Right lung (tissue), 5 donors: ENCODE results near the gene KCNH1. TPM values are rescaled to one million over a fixed set of nuclear protein-coding genes. Genes with fewer than 3 reads are reported as not detected.
"Not testable (repeated sequence)": the region's sequence is repeated elsewhere in the genome, so short reads cannot be mapped to it uniquely, and the experiment has no call there.

Experiments
- DNase-seq, 2 donors: peaks; one replicate each; pipeline ENCODE4 v3.0.0-alpha.2; 2013
- polyA plus RNA-seq, 5 donors: library from polyadenylated mRNA; unstranded; fragments of 120-200 nt; gene quantifications; one replicate each; pipeline versions ENCODE4 v1.2.1 to v1.2.3, GENCODE V29; 2013; ENCODE audit warnings: inconsistent platforms in 1 of 5, low replicate concordance in 1 of 5; ENCODE audit not compliant: insufficient read length in 5 of 5, insufficient read depth in 1 of 5

Gene KCNH1
- polyA plus RNA-seq, 5 donors = 0.07 to 0.59 (median 0.18) TPM

GRCh38 chr1:211101481-211101880 lies 32.5 kb downstream of the KCNH1 start:
- DNase-seq = no peak

- no peak for DNase-seq
These were observed 34.6 kb downstream of the KCNH1 start for GRCh38 chr1:211099393-211099792.

- DNase-seq = no peak
These were observed 38.6 kb downstream of the KCNH1 start for GRCh38 chr1:211095381-211095780.

DNA sequence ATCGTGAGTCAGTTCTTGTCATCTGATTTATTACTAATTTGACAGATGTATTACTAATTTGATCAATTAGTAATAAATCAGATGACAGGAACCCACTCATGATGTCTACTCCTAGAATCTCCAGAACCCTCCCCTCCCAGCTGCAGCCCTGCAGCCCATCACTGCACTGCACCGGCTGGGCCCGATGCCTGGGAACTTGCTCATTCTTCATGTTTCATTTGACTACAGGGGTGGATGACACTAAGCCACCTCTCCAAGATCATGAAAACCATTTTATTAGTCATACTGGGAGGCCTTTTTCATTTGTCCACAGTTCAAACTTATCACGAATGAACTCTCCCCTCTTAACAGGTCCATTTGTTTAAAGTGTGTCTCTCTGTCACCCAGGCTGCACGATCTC lies 41.0 kb downstream of the KCNH1 start:
- no peak for DNase-seq

DNA sequence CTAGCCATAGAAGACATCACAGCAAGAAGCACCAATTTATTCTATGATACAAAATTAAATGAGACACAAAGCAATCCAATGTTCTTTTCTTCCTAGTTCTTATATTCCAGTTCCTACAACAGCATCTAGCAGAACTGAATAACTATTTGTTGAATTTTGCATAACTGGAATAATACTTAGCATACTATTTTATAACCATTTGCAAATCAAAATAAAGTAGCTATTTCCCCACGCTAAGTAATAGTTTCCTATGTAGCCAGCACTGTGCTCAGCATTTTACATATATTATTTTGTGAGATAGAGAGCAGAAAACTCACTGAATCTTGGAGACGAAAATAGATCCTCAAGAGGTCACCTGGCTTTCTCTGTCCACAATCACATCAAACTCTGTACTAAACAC lies 42.1 kb downstream of the KCNH1 start:
- no peak for DNase-seq

- DNase-seq = no peak
These were observed 44.4 kb downstream of the KCNH1 start for GRCh38 chr1:211089536-211089935.

DNA sequence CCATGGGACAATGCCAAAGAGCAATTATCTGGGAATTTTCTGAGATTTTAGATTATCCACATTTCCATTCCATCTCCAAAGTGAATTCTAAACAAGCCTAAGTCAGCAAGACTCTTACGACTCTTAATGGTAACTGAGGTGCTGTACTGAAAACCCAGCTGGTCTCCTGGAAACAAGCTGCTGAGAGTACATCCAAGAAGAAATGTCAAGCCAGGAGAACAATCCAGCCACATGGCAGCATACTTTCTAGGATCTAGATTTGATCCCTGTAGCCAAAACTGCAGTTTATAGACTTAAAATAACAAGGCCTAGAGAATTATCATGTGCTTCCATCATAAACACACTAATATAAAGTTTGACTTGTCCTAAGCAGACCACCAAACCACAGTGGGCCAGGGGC lies 45.8 kb downstream of the KCNH1 start:
- DNase-seq = no peak

DNA sequence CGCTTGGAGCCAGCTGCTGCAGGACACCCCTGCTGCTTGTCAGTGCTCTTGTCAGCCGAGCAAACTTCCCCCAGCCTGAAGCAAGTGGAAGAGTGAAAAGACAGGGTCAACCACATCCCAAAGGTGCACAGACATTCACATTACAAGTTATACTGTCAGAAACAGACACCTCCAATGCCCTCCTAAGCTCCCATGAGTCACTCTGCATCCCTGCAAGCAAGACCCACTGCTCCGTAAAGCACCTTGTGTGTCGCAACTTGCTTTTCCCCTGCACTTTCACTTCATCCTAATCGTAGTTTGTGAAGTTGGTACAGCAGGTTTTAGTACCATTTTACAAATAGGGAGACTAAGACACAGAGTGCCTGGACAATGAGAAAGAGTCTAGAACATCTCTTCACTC lies 51.1 kb downstream of the KCNH1 start:
- no peak for DNase-seq

GRCh38 chr1:211081447-211081846 lies 52.5 kb downstream of the KCNH1 start:
- DNase-seq = not testable (repeated sequence)

- no peak for DNase-seq
These were observed 65.0 kb downstream of the KCNH1 start for GRCh38 chr1:211068976-211069375.

DNA sequence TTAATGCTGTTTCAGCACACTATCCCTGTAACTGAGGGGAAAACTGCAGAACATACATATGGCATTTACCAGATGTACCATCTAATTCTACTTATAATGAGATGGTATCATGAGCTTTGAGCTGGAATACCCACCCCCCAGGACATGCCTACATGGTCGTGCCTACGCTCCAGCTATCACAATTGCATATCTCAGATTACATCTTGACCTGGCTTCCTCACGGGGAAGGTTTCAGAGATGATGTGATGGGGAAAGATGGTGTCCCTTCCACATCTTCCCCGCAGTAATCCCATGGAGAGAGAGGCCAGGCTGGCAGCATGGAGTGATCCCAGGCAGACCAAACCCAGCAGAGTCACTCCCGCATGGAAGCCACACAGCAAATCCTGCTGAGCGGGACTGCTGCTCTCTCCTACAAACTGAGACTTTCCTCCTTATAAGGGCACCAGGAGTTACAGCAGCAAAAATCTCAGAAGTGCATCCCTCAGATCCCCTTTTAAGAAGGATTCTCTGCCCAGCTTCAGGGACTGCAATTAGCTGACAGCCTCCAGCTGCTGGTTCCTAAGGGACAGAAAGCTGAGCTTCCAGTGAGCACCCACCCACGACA lies 67.1 kb downstream of the KCNH1 start:
- no peak for DNase-seq

DNA sequence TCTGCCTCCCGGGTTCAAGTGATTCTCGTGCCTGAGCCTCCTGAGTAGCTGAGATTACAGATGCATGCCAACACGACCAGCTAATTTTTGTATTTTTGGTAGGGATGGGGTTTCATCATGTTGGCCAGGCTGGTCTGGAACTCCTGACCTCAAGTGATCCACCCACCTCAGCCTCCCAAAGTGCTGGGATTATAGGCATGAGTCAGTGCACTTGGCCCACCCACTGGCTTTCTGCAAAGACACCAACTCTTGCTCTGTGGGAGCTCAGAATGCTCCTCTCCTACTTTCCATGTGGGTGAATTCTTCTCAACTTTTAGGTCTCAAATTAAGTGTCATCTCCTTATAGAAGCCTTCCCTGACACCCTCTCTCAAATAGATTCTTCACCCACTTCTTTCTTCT lies 92.1 kb downstream of the KCNH1 start:
- DNase-seq = not testable (repeated sequence)

- no peak for DNase-seq
These were observed 96.9 kb downstream of the KCNH1 start for GRCh38 chr1:211037095-211037494.

GRCh38 chr1:211036381-211037060 lies 97.4 kb downstream of the KCNH1 start:
- DNase-seq = no peak

DNA sequence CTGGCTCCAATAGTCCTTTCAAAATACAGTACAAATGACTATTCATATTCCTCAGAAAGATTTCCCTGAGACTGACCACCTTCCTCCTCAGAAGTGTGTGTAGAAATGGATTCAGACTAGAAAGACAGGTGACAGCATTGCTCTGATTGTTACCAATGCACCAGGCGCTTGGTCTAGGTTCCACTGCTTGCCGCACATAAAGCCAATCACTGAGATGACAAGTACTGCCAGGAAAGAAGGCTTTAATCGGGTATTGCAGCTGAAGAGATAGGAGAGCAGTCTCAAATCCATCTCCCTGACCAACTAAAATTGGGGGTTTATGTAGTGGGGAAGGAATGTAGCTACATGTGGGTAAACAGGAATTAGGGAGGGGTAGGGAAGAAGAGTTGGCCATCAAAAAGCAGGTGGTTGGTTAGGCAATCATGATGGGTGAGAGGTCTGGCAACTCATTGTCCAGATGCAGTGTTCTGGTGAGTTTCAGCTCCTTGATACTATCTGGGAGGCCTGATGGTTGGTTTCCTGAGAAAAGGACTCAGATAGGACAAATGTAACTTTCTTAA lies 98.0 kb downstream of the KCNH1 start:
- DNase-seq = no peak

DNA sequence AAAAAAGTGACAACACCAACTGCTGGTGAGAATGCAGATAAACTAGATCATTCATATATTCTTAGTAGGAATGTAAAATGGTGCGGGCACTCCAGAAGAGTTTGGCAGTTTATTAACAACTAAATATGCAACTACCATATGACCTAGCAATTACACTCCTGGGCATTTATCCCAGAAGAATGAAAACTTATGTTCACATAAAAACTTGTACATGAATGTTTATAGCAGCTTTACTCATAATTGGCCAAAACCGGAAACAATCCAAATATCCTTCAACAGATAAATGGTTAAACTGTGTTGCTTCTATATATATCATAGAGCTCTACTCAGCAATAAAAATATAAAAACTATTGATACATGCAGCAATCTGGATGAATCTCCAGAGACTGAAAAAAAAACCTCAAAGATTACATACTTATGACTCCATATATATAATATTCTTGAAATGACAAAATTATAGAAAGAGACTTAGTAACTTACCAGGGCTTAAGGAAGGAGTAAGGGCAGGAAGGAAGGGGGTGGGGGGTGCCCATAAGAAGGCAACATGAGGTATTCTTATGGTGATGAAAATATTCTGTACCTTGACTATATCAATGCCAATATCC lies 99.9 kb downstream of the KCNH1 start:
- no peak for DNase-seq

DNA sequence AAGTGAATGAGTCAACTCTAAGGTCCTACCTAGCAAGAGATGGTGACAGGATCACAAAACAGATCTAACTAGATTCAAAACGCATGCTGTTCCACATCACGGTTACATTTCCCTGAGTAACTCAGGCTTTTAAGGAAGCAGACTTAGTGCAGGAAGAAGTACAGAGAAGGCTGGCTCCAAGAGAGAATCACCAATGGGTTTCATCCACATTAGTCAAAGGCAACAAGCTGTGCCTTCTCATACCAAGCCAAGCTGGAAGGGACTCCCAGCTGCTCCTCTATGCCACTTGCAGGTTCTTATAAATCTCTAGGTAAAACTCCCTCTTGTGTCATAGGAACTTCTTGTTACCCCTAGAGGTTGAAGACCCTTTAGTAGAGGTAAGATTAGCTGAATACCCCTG lies 109.0 kb downstream of the KCNH1 start:
- no peak for DNase-seq

GRCh38 chr1:211019266-211019665 lies 114.7 kb downstream of the KCNH1 start:
- DNase-seq = no peak

GRCh38 chr1:211018690-211019089 lies 115.3 kb downstream of the KCNH1 start:
- DNase-seq = no peak

DNA sequence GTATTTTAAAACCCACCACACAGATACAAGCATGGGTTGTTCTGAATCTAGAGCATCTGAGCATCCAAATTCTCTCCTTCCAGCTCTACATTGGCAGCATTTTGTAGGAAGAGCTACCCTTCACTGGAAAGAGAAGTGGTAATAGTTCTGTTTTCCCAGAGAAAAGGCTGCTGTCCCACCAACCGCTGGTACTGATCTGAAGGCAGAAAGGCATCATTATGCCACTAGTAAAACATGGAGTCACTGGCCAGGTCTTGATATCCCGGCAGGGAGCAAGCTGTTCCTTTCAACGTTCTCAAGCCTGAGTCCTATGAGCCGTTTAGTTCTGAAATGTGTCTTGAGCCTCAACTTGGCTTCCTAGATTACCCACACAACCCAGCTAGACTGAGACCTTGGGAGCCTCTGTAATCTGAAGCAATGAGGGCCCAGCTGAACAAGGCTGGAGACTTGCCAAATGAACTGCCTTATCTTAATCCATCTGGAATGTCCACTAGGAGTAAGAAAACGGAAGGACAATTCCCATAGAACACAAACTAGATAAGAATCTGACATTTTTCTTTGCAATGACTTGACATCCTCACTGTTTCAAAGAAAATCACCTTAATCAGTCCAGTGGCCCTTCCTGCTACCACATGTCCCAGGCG lies 116.8 kb downstream of the KCNH1 start:
- DNase-seq = no peak

DNA sequence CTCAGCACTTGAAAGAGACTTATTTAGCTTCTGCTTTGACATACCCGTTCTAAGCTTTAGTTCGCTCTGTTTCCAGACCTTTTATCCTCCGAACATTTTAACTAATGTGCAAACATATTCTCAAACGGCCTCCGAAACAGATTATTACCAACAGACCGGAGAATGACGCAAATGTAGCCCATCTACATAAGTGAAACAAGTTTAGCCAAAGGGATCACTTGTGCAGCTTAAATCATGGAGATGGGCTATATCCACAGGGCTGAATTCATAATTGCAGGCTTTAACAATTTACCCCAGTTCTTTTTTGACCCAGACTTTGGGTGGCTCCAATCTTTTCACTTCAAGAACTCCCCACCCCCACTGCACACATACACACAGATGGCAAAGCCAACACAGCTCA lies 119.7 kb downstream of the KCNH1 start:
- no peak for DNase-seq

DNA sequence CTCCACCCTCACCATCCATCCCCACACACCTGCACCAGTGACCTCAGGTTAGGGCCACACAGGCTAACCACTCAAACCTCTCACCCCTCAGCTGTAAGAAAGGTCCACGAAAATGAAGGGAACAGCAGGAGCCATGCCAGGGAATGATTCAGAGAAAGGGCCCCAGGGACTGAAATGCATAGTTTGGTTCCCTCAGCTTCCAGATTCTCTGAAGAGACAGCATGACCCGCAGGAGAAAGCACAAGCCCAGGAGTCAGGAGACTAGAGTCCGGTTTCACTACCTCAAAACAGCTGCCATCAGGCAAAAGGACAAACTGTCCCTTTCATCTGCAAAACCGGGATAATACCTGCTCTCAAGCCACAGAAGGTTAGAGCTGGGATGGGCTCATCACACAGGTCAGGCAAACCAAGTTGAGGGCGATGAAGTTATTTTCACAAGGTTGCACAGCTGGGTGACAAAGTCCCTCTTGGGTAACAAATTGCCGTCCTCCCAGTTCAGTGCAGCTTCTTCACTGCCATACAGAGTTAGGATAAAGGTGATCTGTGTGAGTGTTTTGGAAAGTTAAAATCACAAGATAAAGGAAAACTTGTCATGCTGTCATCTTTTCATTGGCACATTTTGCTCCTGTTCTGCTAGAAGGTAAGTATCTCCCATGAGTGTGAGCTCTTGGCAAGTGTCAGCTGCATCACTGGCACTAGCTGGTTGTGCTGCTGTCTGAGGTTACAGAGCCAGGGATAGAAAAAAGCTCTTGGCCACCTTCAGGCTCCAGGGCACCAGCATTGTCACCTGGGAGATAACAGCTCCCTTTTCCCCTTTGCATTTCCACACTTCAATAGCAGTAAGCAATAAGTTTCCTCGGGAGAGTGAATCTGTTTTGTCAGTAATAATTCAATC lies 120.4 kb downstream of the KCNH1 start:
- no peak for DNase-seq
